HG02885 (cell line): ENCODE measurements around the gene NECTIN3.

ENCODE experiments used
- ATAC-seq: cut with Tn5 transposase; IDR thresholded peaks from one replicate; pipeline ENCODE4 v1.9.1; 2021; ENCODE audit warnings: mild to moderate bottlenecking; ENCODE audit not compliant: unreplicated experiment, poor library complexity

NECTIN3 gene

GRCh38 chr3:111193472-111193871 lies 121.9 kb downstream of the NECTIN3 start:
- no peak for ATAC-seq

GRCh38 chr3:111194048-111194447 lies 122.4 kb downstream of the NECTIN3 start:
- ATAC-seq: no peak

- ATAC-seq: no peak
Observed at GRCh38 chr3:111197485-111197884, 125.9 kb downstream of the NECTIN3 start.

- no peak for ATAC-seq
Observed at GRCh38 chr3:111200027-111200426, 128.4 kb downstream of the NECTIN3 start.

- no peak for ATAC-seq
Observed at GRCh38 chr3:111210003-111210711, 138.5 kb downstream of the NECTIN3 start.

- ATAC-seq: no peak
Observed at GRCh38 chr3:111210866-111211564, 139.4 kb downstream of the NECTIN3 start.

- no peak for ATAC-seq
Observed at GRCh38 chr3:111212511-111212910, 140.9 kb downstream of the NECTIN3 start.

GRCh38 chr3:111215481-111215880 lies 143.9 kb downstream of the NECTIN3 start:
- no peak for ATAC-seq

GRCh38 chr3:111218615-111219014 lies 147.0 kb downstream of the NECTIN3 start:
- no peak for ATAC-seq

GRCh38 chr3:111227216-111227615 lies 155.6 kb downstream of the NECTIN3 start:
- ATAC-seq: no peak

- ATAC-seq: no peak
Observed at GRCh38 chr3:111229301-111229700, 157.7 kb downstream of the NECTIN3 start.

GRCh38 chr3:111236836-111237713 lies 165.5 kb downstream of the NECTIN3 start:
- no peak for ATAC-seq

- ATAC-seq: no peak
Observed at GRCh38 chr3:111237946-111238345, 166.3 kb downstream of the NECTIN3 start.

- ATAC-seq: peak; percentile 87
Observed at GRCh38 chr3:111238885-111239284, 167.3 kb downstream of the NECTIN3 start.

GRCh38 chr3:111241960-111242359 lies 170.3 kb downstream of the NECTIN3 start:
- no peak for ATAC-seq
